Muscle layer of duodenum (tissue), 2 donors: ENCODE measurements around the gene HS3ST3A1.

ENCODE experiments used
- H3K27ac ChIP-seq: one replicate; pipeline ENCODE4 v1.7.0; 2013; ENCODE audit warnings: mild to moderate bottlenecking, low read length
- H3K27me3 ChIP-seq: one replicate; pipeline ENCODE4 v1.7.0; 2013; ENCODE audit warnings: low read depth, mild to moderate bottlenecking, control low read depth, low read length
- H3K36me3 ChIP-seq, 2 donors: one replicate each; pipeline ENCODE4 v1.7.0; 2013; ENCODE audit warnings: low read length in 2 of 2, control low read depth in 1 of 2, mild to moderate bottlenecking in 1 of 2; ENCODE audit not compliant: insufficient read depth in 2 of 2, control insufficient read depth in 1 of 2
- H3K4me1 ChIP-seq, 2 donors: one replicate each; pipeline ENCODE4 v1.7.0; 2013; ENCODE audit warnings: low read length in 2 of 2, mild to moderate bottlenecking in 2 of 2, control low read depth in 1 of 2, moderate library complexity in 1 of 2; ENCODE audit not compliant: insufficient read depth in 2 of 2, control insufficient read depth in 1 of 2
- H3K4me3 ChIP-seq, 2 donors: one replicate each; pipeline ENCODE4 v1.7.0; 2013; ENCODE audit warnings: low read length in 2 of 2, low read depth in 1 of 2, mild to moderate bottlenecking in 1 of 2
- H3K9me3 ChIP-seq, 2 donors: one replicate each; pipeline ENCODE4 v1.7.0; 2013; ENCODE audit warnings: low read length in 2 of 2, control low read depth in 1 of 2, mild to moderate bottlenecking in 1 of 2; ENCODE audit not compliant: control insufficient read depth in 1 of 2
- donor health status: healthy.

HS3ST3A1 gene

DNA sequence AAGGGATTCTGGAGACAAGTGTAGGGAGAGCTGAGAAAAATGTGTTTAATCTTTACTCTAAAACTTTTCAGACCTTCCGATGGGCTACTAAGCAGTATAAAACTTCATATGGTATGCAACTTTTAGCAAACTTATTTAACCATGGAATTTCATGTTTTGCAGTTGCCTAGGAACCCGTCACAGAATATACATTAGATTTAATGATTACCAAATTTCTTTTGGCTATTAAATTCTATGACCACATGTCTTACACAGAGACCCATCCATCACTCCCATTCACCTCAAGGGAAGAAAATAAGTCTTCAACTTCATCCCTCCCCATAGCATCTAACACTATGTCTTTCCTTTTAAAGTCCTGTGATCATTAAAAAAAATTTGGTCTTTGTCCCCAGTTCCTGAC lies 54.9 kb downstream of the HS3ST3A1 start:
- Histone ChIP-seq H3K4me1 (peaks cover 0 to 7% of the 10 kb centered on the region in 2 donors), H3K36me3 (no peaks in the 10 kb centered on the region), H3K9me3 (no peaks in the 10 kb centered on the region), H3K27ac (no peak overlapping the region), H3K27me3 (no peaks in the 10 kb centered on the region), H3K4me3 (no peak overlapping the region)

GRCh38 chr17:13545941-13546340 lies 55.8 kb downstream of the HS3ST3A1 start:
- H3K36me3 ChIP-seq, result no peaks in the 10 kb centered on the region
- no peak overlapping the region for H3K27ac ChIP-seq
- H3K4me3 ChIP-seq, result no peak overlapping the region
- H3K27me3 ChIP-seq, result no peaks in the 10 kb centered on the region
- peaks cover 0 to 7% of the 10 kb centered on the region in 2 donors for H3K4me1 ChIP-seq
- no peaks in the 10 kb centered on the region for H3K9me3 ChIP-seq

GRCh38 chr17:13544765-13545164 lies 57.0 kb downstream of the HS3ST3A1 start:
- Histone ChIP-seq H3K4me3 (no peak overlapping the region), H3K4me1 (peaks cover 0 to 7% of the 10 kb centered on the region in 2 donors), H3K27ac (no peak overlapping the region), H3K36me3 (no peaks in the 10 kb centered on the region), H3K9me3 (no peaks in the 10 kb centered on the region), H3K27me3 (no peaks in the 10 kb centered on the region)

DNA sequence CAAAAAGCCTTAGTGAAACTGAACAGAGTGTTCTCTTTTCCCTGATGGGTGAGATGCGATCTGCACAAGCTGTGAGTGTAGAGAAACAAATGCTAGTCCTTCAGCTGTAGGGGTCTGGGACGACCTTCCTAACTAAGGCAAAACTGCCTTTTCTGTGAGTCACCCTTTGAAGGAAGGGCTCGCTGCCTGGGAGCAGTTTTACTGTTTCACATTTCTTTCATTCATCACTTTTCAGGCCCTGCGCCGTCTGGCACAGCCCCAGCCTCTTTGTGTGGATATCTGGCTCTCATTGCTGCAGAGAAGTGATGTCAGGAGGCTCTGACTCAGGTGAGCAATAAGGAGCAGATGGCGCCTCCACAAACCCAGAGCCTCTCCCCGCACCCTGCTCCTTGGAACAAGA lies 57.4 kb downstream of the HS3ST3A1 start:
- Histone ChIP-seq H3K4me3 (no peak overlapping the region), H3K27ac (no peak overlapping the region), H3K9me3 (no peaks in the 10 kb centered on the region), H3K4me1 (peaks cover 0 to 7% of the 10 kb centered on the region in 2 donors), H3K27me3 (no peaks in the 10 kb centered on the region), H3K36me3 (no peaks in the 10 kb centered on the region)

DNA sequence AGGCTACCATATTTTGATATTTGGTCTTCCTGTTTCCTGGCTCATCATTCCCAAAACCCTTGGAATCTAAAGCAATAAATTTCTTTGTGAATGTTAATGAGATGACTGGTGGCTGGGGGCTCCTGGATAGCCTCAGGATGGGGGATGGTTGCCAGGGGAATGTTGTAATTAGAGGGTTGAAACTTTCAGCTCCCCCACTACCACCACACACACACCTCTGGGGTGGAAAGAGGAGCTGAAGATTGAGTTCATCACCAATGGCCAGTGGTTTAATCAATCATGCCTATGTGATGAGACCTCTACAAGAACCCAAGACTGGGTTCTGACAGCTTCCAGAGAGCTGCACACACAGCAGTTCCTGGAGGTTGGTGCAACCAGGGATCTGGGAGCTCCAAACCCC lies 59.1 kb downstream of the HS3ST3A1 start:
- no peaks in the 10 kb centered on the region for H3K9me3 ChIP-seq
- no peak overlapping the region for H3K27ac ChIP-seq
- H3K4me3 ChIP-seq, result no peak overlapping the region
- peaks cover 0 to 7% of the 10 kb centered on the region in 2 donors for H3K4me1 ChIP-seq
- no peaks in the 10 kb centered on the region for H3K27me3 ChIP-seq
- no peaks in the 10 kb centered on the region for H3K36me3 ChIP-seq

DNA sequence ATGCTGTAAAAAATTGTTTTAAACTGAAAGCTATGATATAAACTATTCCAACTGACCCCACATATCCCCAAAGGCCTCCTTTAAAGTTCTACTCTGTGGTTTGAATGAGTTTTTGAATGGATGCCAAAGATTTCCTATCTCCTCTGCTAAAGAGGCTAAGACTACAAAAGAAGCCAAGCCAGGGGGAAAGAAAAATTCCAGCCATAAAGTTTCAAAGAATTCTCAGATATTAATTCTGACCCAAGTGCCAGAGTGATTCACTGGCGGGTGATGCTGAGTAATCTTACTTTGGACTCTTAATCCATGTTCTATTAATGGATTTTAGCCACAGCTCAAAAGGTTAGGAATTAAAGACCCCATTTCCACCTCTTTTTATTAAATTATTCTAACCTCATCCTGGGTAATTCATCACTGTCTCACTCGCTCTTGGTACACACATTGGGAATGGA lies 60.7 kb downstream of the HS3ST3A1 start:
- no peaks in the 10 kb centered on the region for H3K36me3 ChIP-seq
- no peak overlapping the region for H3K4me3 ChIP-seq
- H3K27ac ChIP-seq, result no peak overlapping the region
- H3K9me3 ChIP-seq, result no peaks in the 10 kb centered on the region
- H3K27me3 ChIP-seq, result no peaks in the 10 kb centered on the region
- peaks cover 0 to 7% of the 10 kb centered on the region in 2 donors for H3K4me1 ChIP-seq

GRCh38 chr17:13540546-13540945 lies 61.2 kb downstream of the HS3ST3A1 start:
- H3K27me3 ChIP-seq, result no peaks in the 10 kb centered on the region
- no peaks in the 10 kb centered on the region for H3K36me3 ChIP-seq
- H3K27ac ChIP-seq, result no peak overlapping the region
- H3K9me3 ChIP-seq, result peaks cover 0 to 3% of the 10 kb centered on the region in 2 donors
- H3K4me1 ChIP-seq, result peaks cover 0 to 7% of the 10 kb centered on the region in 2 donors
- H3K4me3 ChIP-seq, result no peak overlapping the region

GRCh38 chr17:13539421-13539820 lies 62.3 kb downstream of the HS3ST3A1 start:
- no peak overlapping the region for H3K27ac ChIP-seq
- H3K4me1 ChIP-seq, result peaks cover 0 to 2% of the 10 kb centered on the region in 2 donors
- no peak overlapping the region for H3K4me3 ChIP-seq
- no peaks in the 10 kb centered on the region for H3K36me3 ChIP-seq
- peaks cover 3 to 5% of the 10 kb centered on the region in 2 donors for H3K9me3 ChIP-seq
- no peaks in the 10 kb centered on the region for H3K27me3 ChIP-seq

DNA sequence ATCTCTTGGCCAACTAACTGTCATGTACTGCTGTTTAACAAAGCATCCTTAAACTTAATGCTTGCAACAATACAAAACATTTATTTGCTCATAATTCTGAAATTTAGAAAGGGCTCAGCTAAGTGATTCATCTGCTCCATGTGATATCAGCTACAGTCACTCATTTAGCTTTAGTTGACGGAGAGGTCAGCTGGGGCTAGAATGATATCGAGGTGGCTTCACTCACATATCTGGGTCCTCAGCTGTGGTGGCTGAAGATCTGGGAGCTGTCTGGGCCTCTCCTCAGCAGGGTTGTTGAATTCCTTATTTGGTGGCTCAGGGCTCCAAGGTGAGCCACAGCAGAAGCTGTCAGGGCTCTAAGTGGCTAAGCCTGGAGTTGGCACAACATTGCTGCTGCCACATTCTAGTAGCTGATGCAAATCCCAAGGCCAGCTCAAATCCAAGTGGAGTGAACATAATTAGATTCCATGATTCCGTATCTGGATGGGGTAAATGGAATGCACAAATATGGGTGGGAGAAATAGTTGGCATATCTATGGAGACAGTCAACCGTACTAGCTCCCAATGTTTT lies 62.8 kb downstream of the HS3ST3A1 start:
- Histone ChIP-seq H3K9me3 (peaks cover 3 to 5% of the 10 kb centered on the region in 2 donors), H3K27me3 (no peaks in the 10 kb centered on the region), H3K27ac (no peak overlapping the region), H3K4me1 (no peaks in the 10 kb centered on the region), H3K4me3 (no peak overlapping the region), H3K36me3 (no peaks in the 10 kb centered on the region)

- Histone ChIP-seq H3K4me3 (no peak overlapping the region), H3K4me1 (no peaks in the 10 kb centered on the region), H3K36me3 (no peaks in the 10 kb centered on the region), H3K27me3 (no peaks in the 10 kb centered on the region), H3K27ac (no peak overlapping the region), H3K9me3 (peaks cover 3 to 5% of the 10 kb centered on the region in 2 donors)
These were observed 63.7 kb downstream of the HS3ST3A1 start for GRCh38 chr17:13537871-13538643.

GRCh38 chr17:13537167-13537731 lies 64.5 kb downstream of the HS3ST3A1 start:
- H3K27me3 ChIP-seq, result no peaks in the 10 kb centered on the region
- H3K4me3 ChIP-seq, result no peak overlapping the region
- H3K9me3 ChIP-seq, result peaks cover 3 to 5% of the 10 kb centered on the region in 2 donors
- no peak overlapping the region for H3K27ac ChIP-seq
- no peaks in the 10 kb centered on the region for H3K4me1 ChIP-seq
- no peaks in the 10 kb centered on the region for H3K36me3 ChIP-seq
